K562 (cell line): ENCODE measurements around the gene HLA-DQA2. TPM values are rescaled to one million over a fixed set of nuclear protein-coding genes. Genes with fewer than 3 reads are reported as not detected.

Experiments used
- ATAC-seq: fragments of 200-7000 bp; cut with Tn5 transposase; 3 replicates; pipeline ENCODE4 v1.9.1; 2020; ENCODE audit warnings: moderate library complexity
- BruUV-seq: library from RNA; stranded (reverse); fragments of 400-500 nt; replicated peaks from 2 replicates; lab custom pipeline; 2021; lab: Mats Ljungman, UMichigan
- CTCF ChIA-PET: fragments of 300-600 bp; formaldehyde crosslinking; extraction: SDS; loops from one replicate; lab custom pipeline; 2021; ENCODE audit warnings: low intra/inter-chr PET ratio; lab: Yijun Ruan, JAX
- POLR2A ChIA-PET: fragments of 300-600, 350-650 bp; sonication (Branson Sonifier 250); formaldehyde crosslinking; extraction: SDS; loops from one replicate; lab custom pipeline; 2021; ENCODE audit warnings: antibody characterized with exemption, inconsistent platforms; lab: Yijun Ruan, JAX
- DNase-seq, 4 experiments: peaks; one replicate each; pipeline versions ENCODE4 v3.0.0 to v3.0.0-alpha.2; 2011 to 2018; ENCODE audit warnings: low spot score in 3 of 4, mixed read lengths in 3 of 4; ENCODE audit errors: extremely low read depth in 1 of 4
- FAIRE-seq: peaks from 2 replicates; lab custom pipeline; 2011; peaks lifted over from hg19 to GRCh38; lab: Jason Lieb, UNC
- H2AFZ ChIP-seq: 2 replicates; pipeline ENCODE4 v1.6.0; 2011; ENCODE audit warnings: low read depth, low read length, control low read depth, inconsistent platforms
- H3K27ac ChIP-seq: fragments of 200-600 bp; 3 replicates; pipeline ENCODE4 v1.8.0; 2011; ENCODE audit warnings: low read depth, mild to moderate bottlenecking, control low read depth, inconsistent platforms, low read length, moderate library complexity, mixed read lengths; ENCODE audit errors: extremely low read depth
- H3K27me3 ChIP-seq, 2 experiments: fragments of 300-600 bp in 1 of 2; 2 replicates in 1 of 2; 3 replicates in 1 of 2; pipeline versions ENCODE4 v1.6.0 to v1.8.0; 2011; ENCODE audit warnings: inconsistent platforms in 2 of 2, low read length in 2 of 2, mild to moderate bottlenecking in 1 of 2, mixed read lengths in 1 of 2, moderate library complexity in 1 of 2; ENCODE audit not compliant: control insufficient read depth in 2 of 2, insufficient read depth in 2 of 2
- H3K36me3 ChIP-seq: fragments of 300-600 bp; 3 replicates; pipeline ENCODE4 v1.8.0; 2011; ENCODE audit warnings: mild to moderate bottlenecking, low read length, inconsistent platforms; ENCODE audit not compliant: control insufficient read depth, insufficient read depth
- H3K4me1 ChIP-seq, 2 experiments: fragments of 200-600 bp in 1 of 2; replicated peaks in 1 of 2; 2 replicates in 1 of 2; 3 replicates in 1 of 2; pipeline versions ENCODE4 v1.5.1 to v1.8.0; 2011; ENCODE audit warnings: inconsistent platforms in 2 of 2, low read length in 2 of 2, mild to moderate bottlenecking in 1 of 2, mixed read lengths in 1 of 2, moderate library complexity in 1 of 2; ENCODE audit not compliant: control insufficient read depth in 2 of 2, insufficient read depth in 2 of 2
- H3K4me2 ChIP-seq: 2 replicates; pipeline ENCODE4 v1.6.1; 2011; ENCODE audit warnings: low read length, control low read depth, inconsistent platforms, mixed read lengths; ENCODE audit not compliant: insufficient read depth
- H3K4me3 ChIP-seq: fragments of 200-600 bp; sonication (generic), shearing (Covaris generic); 2 replicates; pipeline ENCODE4 v1.5.1; 2016; ENCODE audit warnings: control low read depth, inconsistent platforms
- H3K79me2 ChIP-seq: fragments of 200-600 bp; 3 replicates; pipeline ENCODE4 v1.8.0; 2011; ENCODE audit warnings: low read length, inconsistent platforms; ENCODE audit not compliant: control insufficient read depth, insufficient read depth
- H3K9ac ChIP-seq, 2 experiments: 2 replicates each; pipeline versions ENCODE4 v1.6.0 to v1.6.1; 2011; ENCODE audit warnings: low read depth in 2 of 2, low read length in 2 of 2, control low read depth in 1 of 2, inconsistent platforms in 1 of 2, mild to moderate bottlenecking in 1 of 2, mixed read lengths in 1 of 2; ENCODE audit not compliant: insufficient read depth in 1 of 2
- H3K9me1 ChIP-seq: one replicate; pipeline ENCODE4 v1.6.0; 2011; ENCODE audit warnings: inconsistent platforms, mild to moderate bottlenecking, low read length, moderate library complexity; ENCODE audit not compliant: control insufficient read depth, insufficient read depth
- H3K9me3 ChIP-seq: replicated peaks from 2 replicates; pipeline ENCODE4 v1.5.1; 2011; ENCODE audit warnings: low read depth, low read length, inconsistent platforms; ENCODE audit not compliant: control insufficient read depth, insufficient read depth
- H4K20me1 ChIP-seq: replicated peaks from 2 replicates; pipeline ENCODE4 v1.6.1; 2011; ENCODE audit warnings: low read length, inconsistent platforms, mixed read lengths; ENCODE audit not compliant: control insufficient read depth, insufficient read depth
- CBX3 ChIP-seq, 2 experiments: IDR thresholded peaks; 1 replicate in 1 of 2; 2 replicates in 1 of 2; pipeline ENCODE4 v1.6.1; 2012; ENCODE audit warnings: inconsistent platforms in 2 of 2, low read length in 2 of 2, borderline replicate concordance in 1 of 2, control low read depth in 1 of 2
- CHD2 ChIP-seq: IDR thresholded peaks from 2 replicates; pipeline ENCODE4 v1.6.1; 2011; ENCODE audit warnings: low read depth, low read length
- ESRRB ChIP-seq: fragments of 250-450 bp; sonication (Bioruptor Pico); IDR thresholded peaks from 2 replicates; pipeline ENCODE4 v1.5.0; 2020; ENCODE audit warnings: mild to moderate bottlenecking, moderate library complexity, borderline replicate concordance
- MYBL2 ChIP-seq, 2 experiments: fragments of 450-650 bp in 1 of 2; sonication (generic) in 1 of 2; formaldehyde crosslinking in 1 of 2; IDR thresholded peaks; 2 replicates each; pipeline versions ENCODE4 v1.6.1 to v1.8.1; 2017 to 2022; ENCODE audit warnings: borderline replicate concordance in 1 of 2, inconsistent platforms in 1 of 2, low read depth in 1 of 2, mild to moderate bottlenecking in 1 of 2, missing genetic modification reagents in 1 of 2, moderate library complexity in 1 of 2
- WGBS: fragments of 100-300 bp; shearing (Covaris generic); methylation state at CpG from one replicate; pipeline ENCODE4 v1.1.6; 2016; ENCODE audit warnings: low coverage, mixed read lengths; ENCODE audit not compliant: insufficient coverage; ENCODE audit errors: missing lambda C conversion rate; 5-methylcytosine and 5-hydroxymethylcytosine counted together
- in situ Hi-C: fragments of 300-500 bp; cut with MboI; formaldehyde crosslinking; loops from 4 replicates; pipeline ENCODE4 v1.15.0; 2018; ENCODE audit warnings: inconsistent platforms, mixed read lengths
- intact Hi-C: fragments of 100-400 bp; cut with micrococcal nuclease; formaldehyde crosslinking; loops from 2 replicates; pipeline ENCODE4 v1.14.2; 2022
- polyA plus RNA-seq, 8 experiments: library from polyadenylated mRNA; depleted of rRNA in 4 of 8; stranded (reverse) in 5 of 8; unstranded in 3 of 8; fragments of >200 nt; fragmentation: Nextera tagmentation in 2 of 8; fragmentation: Illumina TruSeq in 1 of 8; extraction: Ambion mirVana in 2 of 8; extraction: Trizol in 1 of 8; gene quantifications; 2 replicates each; pipeline versions ENCODE4 v1.2.1 to v1.2.3, GENCODE V29; 2011 to 2014; ENCODE audit warnings: inconsistent platforms in 1 of 8, missing spikeins in 1 of 8
- total RNA-seq, 7 experiments: library from RNA; depleted of rRNA in 6 of 7; stranded (reverse); fragments of >200 nt in 6 of 7; fragmentation: Illumina TruSeq in 2 of 7; extraction: Trizol in 2 of 7; gene quantifications; 2 replicates each; pipeline versions ENCODE4 v1.2.1 to v1.2.3, GENCODE V29; 2011 to 2021; ENCODE audit warnings: low replicate concordance in 1 of 7
- TF ChIP-seq, protein P1 (sequence below): fragments of 250-450 bp; sonication (Bioruptor Pico); IDR thresholded peaks from 2 replicates; pipeline ENCODE4 v1.5.0; 2021; ENCODE audit warnings: mild to moderate bottlenecking, borderline replicate concordance
- TF ChIP-seq, protein P2 (sequence below): fragments of 450-650 bp; IDR thresholded peaks from 2 replicates; pipeline ENCODE4 v1.6.1; 2017; ENCODE audit warnings: antibody characterized with exemption, mild to moderate bottlenecking
- TF ChIP-seq, protein P3 (sequence below): sonication (generic); formaldehyde crosslinking; IDR thresholded peaks from 2 replicates; pipeline ENCODE4 v1.9.0; 2022; ENCODE audit warnings: mild to moderate bottlenecking, missing genetic modification reagents
- TF ChIP-seq, protein P4 (sequence below): fragments of 250-450 bp; sonication (Bioruptor Pico); IDR thresholded peaks from 2 replicates; pipeline ENCODE4 v1.4.0; 2020

The HLA-DQA2 gene
- total and polyA plus RNA-seq, 9 of the 15 experiments (the other 6 are each of a cell fraction or from before 2014, with no cell fraction given): not detected

DNA sequence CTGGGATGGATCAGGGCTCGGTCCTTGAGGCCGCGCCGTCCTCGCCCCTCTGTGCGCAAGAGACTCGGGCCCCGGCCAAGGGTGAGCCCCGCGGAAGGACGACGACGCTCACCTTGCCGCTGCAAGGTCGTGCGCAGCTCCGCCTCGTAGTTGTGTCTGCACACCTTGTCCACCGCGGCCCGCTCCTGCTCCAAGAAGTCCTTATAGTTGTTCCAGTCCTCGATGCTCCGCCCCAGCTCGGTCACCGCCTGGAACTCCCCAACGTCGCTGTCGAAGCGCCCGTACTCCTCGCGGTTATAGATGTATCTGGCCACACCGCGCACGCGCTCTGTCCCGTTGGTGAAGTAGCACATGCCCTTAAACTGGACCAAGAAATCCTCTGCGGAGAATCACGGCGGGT is 20.4 kb downstream of the HLA-DQA2 start:
- in situ Hi-C loops: no loop called here
- Histone ChIP-seq H3K9ac (no peak overlapping the region; a peak in 1 of 4 replicates), H3K9me3 (no peaks in the 10 kb centered on the region), H3K9me1 (no peaks in the 10 kb centered on the region), H3K36me3 (no peaks in the 10 kb centered on the region), H3K27ac (no peak overlapping the region), H3K4me2 (no peak overlapping the region), H2AFZ (no peak overlapping the region), H3K27me3 (peaks cover 19 to 46% of the 10 kb centered on the region in 2 experiments; a peak in 4 of 5 replicates), H3K4me3 (no peak overlapping the region), H3K79me2 (no peaks in the 10 kb centered on the region), H4K20me1 (no peaks in the 10 kb centered on the region), H3K4me1 (peaks cover 0 to 8% of the 10 kb centered on the region in 2 experiments; a peak in 1 of 5 replicates)
- FAIRE-seq (no peak), DNase-seq (no peak), ATAC-seq (no peak)
- TF ChIP-seq, protein P1, sequence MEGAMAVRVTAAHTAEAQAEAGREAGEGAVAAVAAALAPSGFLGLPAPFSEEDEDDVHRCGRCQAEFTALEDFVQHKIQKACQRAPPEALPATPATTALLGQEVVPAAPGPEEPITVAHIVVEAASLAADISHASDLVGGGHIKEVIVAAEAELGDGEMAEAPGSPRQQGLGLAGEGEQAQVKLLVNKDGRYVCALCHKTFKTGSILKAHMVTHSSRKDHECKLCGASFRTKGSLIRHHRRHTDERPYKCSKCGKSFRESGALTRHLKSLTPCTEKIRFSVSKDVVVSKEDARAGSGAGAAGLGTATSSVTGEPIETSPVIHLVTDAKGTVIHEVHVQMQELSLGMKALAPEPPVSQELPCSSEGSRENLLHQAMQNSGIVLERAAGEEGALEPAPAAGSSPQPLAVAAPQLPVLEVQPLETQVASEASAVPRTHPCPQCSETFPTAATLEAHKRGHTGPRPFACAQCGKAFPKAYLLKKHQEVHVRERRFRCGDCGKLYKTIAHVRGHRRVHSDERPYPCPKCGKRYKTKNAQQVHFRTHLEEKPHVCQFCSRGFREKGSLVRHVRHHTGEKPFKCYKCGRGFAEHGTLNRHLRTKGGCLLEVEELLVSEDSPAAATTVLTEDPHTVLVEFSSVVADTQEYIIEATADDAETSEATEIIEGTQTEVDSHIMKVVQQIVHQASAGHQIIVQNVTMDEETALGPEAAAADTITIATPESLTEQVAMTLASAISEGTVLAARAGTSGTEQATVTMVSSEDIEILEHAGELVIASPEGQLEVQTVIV (CRISPR knock-in tag): no peak
- TF ChIP-seq ESRRB (CRISPR knock-in tag) (no peak), CHD2 (no peak), CBX3 (IDR thresholded peaks at IDR 0.05; ENCODE audit: borderline replicate concordance in 1 of 2, low read length in 2 of 2) (no peak), MYBL2 (IDR thresholded peaks at IDR 0.05; ENCODE audit: low read depth) (no peak), MYBL2 (CRISPR knock-in tag; IDR thresholded peaks at IDR 0.05; ENCODE audit: borderline replicate concordance) (no peak)
- TF ChIP-seq, protein P2, sequence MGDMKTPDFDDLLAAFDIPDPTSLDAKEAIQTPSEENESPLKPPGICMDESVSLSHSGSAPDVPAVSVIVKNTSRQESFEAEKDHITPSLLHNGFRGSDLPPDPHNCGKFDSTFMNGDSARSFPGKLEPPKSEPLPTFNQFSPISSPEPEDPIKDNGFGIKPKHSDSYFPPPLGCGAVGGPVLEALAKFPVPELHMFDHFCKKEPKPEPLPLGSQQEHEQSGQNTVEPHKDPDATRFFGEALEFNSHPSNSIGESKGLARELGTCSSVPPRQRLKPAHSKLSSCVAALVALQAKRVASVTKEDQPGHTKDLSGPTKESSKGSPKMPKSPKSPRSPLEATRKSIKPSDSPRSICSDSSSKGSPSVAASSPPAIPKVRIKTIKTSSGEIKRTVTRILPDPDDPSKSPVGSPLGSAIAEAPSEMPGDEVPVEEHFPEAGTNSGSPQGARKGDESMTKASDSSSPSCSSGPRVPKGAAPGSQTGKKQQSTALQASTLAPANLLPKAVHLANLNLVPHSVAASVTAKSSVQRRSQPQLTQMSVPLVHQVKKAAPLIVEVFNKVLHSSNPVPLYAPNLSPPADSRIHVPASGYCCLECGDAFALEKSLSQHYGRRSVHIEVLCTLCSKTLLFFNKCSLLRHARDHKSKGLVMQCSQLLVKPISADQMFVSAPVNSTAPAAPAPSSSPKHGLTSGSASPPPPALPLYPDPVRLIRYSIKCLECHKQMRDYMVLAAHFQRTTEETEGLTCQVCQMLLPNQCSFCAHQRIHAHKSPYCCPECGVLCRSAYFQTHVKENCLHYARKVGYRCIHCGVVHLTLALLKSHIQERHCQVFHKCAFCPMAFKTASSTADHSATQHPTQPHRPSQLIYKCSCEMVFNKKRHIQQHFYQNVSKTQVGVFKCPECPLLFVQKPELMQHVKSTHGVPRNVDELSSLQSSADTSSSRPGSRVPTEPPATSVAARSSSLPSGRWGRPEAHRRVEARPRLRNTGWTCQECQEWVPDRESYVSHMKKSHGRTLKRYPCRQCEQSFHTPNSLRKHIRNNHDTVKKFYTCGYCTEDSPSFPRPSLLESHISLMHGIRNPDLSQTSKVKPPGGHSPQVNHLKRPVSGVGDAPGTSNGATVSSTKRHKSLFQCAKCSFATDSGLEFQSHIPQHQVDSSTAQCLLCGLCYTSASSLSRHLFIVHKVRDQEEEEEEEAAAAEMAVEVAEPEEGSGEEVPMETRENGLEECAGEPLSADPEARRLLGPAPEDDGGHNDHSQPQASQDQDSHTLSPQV: no peak
- TF ChIP-seq, protein P3, sequence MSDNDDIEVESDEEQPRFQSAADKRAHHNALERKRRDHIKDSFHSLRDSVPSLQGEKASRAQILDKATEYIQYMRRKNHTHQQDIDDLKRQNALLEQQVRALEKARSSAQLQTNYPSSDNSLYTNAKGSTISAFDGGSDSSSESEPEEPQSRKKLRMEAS: no peak
- TF ChIP-seq, protein P4, sequence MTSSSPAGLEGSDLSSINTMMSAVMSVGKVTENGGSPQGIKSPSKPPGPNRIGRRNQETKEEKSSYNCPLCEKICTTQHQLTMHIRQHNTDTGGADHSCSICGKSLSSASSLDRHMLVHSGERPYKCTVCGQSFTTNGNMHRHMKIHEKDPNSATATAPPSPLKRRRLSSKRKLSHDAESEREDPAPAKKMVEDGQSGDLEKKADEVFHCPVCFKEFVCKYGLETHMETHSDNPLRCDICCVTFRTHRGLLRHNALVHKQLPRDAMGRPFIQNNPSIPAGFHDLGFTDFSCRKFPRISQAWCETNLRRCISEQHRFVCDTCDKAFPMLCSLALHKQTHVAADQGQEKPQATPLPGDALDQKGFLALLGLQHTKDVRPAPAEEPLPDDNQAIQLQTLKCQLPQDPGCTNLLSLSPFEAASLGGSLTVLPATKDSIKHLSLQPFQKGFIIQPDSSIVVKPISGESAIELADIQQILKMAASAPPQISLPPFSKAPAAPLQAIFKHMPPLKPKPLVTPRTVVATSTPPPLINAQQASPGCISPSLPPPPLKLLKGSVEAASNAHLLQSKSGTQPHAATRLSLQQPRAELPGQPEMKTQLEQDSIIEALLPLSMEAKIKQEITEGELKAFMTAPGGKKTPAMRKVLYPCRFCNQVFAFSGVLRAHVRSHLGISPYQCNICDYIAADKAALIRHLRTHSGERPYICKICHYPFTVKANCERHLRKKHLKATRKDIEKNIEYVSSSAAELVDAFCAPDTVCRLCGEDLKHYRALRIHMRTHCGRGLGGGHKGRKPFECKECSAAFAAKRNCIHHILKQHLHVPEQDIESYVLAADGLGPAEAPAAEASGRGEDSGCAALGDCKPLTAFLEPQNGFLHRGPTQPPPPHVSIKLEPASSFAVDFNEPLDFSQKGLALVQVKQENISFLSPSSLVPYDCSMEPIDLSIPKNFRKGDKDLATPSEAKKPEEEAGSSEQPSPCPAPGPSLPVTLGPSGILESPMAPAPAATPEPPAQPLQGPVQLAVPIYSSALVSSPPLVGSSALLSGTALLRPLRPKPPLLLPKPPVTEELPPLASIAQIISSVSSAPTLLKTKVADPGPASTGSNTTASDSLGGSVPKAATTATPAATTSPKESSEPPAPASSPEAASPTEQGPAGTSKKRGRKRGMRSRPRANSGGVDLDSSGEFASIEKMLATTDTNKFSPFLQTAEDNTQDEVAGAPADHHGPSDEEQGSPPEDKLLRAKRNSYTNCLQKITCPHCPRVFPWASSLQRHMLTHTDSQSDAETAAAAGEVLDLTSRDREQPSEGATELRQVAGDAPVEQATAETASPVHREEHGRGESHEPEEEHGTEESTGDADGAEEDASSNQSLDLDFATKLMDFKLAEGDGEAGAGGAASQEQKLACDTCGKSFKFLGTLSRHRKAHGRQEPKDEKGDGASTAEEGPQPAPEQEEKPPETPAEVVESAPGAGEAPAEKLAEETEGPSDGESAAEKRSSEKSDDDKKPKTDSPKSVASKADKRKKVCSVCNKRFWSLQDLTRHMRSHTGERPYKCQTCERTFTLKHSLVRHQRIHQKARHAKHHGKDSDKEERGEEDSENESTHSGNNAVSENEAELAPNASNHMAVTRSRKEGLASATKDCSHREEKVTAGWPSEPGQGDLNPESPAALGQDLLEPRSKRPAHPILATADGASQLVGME: no peak
- intact Hi-C loops: no loop called here
- 8% methylated on average over 40 of the region's 40 CpGs for WGBS
- ChIA-PET POLR2A (interaction anchor here (0.7 to 1.0 kb wide), 3 partner anchors 9 to 299 kb away, joined by 3 to 4 read pairs (median 4); no protein-coding TSS in a partner anchor), CTCF (no interaction called here)
- BruUV-seq: no TSS peak
